ENCODE results near the gene THSD4. TPM values are rescaled to one million over a fixed set of nuclear protein-coding genes. Genes with fewer than 3 reads are reported as not detected.

THSD4 gene
- polyA plus RNA-seq, 1 donor from 2014 or later = 0.46 TPM

DNA sequence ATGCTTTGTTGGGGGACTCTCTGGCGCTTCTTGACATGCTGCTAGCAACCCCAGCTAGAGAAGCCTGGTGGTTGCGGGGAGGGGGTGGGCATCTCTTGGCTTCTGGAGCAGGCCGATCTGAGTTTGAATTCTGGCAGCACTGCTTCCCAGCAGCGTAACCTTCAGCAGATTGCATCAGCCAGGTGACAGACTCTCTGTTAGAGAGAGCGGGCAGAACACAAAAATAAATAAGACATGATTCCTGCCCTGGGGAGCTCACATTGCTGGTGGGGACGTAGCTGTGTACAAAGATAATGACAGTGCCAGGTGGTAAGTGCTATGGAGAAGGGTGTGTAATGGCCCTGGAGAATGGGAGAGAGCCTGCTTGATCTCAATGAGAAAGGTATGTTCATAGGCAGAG, 87.4 kb downstream of the THSD4 start:
- Histone ChIP-seq H3K27ac (ENCODE audit: low read length) (no peak overlapping the region), H2AFZ (ENCODE audit: low read depth, low read length) (no peak overlapping the region), H3K4me3 (ENCODE audit: low read length) (no peak overlapping the region), H3K9me3 (ENCODE audit: low read length) (no peaks in the 10 kb centered on the region), H4K20me1 (ENCODE audit: insufficient read depth) (no peaks in the 10 kb centered on the region), H3F3A (ENCODE audit: insufficient read depth, low read length, poor library complexity, severe bottlenecking) (no peaks in the 10 kb centered on the region), H3K9me2 (ENCODE audit: insufficient read depth, low read length) (no peaks in the 10 kb centered on the region), H3K79me2 (replicated peaks; ENCODE audit: insufficient read depth, low read length) (no peaks in the 10 kb centered on the region), H3K9ac (ENCODE audit: low read length) (no peak overlapping the region), H3K4me2 (ENCODE audit: low read length) (no peak overlapping the region), H3K27me3 (ENCODE audit: insufficient read depth, low read depth, low read length) (no peaks in the 10 kb centered on the region), H3K36me3 (ENCODE audit: insufficient read depth, low read length) (no peaks in the 10 kb centered on the region)
- no peak for TF ChIP-seq TAF1 (IDR thresholded peaks at IDR 0.05; ENCODE audit: low read depth)
- no peak for TF ChIP-seq EP300 (conservative IDR thresholded peaks at IDR 0.05; ENCODE audit: poor library complexity, severe bottlenecking)
- no peak for TF ChIP-seq POLR2AphosphoS5 (IDR thresholded peaks at IDR 0.05)
- TF ChIP-seq CTCF (IDR thresholded peaks at IDR 0.05; ENCODE audit: poor library complexity, severe bottlenecking) = no peak
- no peak for TF ChIP-seq RAD21 (conservative IDR thresholded peaks at IDR 0.05)
- no peak for TF ChIP-seq MXI1 (conservative IDR thresholded peaks at IDR 0.05; ENCODE audit: poor library complexity, severe bottlenecking)
- no peak for TF ChIP-seq REST (IDR thresholded peaks at IDR 0.05; ENCODE audit: borderline replicate concordance)
- no peak for TF ChIP-seq EZH2 (IDR thresholded peaks at IDR 0.05; ENCODE audit: borderline replicate concordance, insufficient read depth, low read length, poor library complexity, severe bottlenecking)
- no peak for TF ChIP-seq SMC3 (conservative IDR thresholded peaks at IDR 0.05; ENCODE audit: poor library complexity)

- H3K9me2 ChIP-seq (ENCODE audit: insufficient read depth, low read length) = no peaks in the 10 kb centered on the region
- no peak overlapping the region for H3K4me3 ChIP-seq (ENCODE audit: low read length)
- TF ChIP-seq EP300 (conservative IDR thresholded peaks at IDR 0.05; ENCODE audit: poor library complexity, severe bottlenecking) (no peak), POLR2AphosphoS5 (IDR thresholded peaks at IDR 0.05) (peak; percentile 23)
- H4K20me1 ChIP-seq (ENCODE audit: insufficient read depth) = no peaks in the 10 kb centered on the region
- no peaks in the 10 kb centered on the region for H3F3A ChIP-seq (ENCODE audit: insufficient read depth, low read length, poor library complexity, severe bottlenecking)
- H2AFZ ChIP-seq (ENCODE audit: low read depth, low read length) = no peak overlapping the region
- no peaks in the 10 kb centered on the region for H3K79me2 ChIP-seq (replicated peaks; ENCODE audit: insufficient read depth, low read length)
- H3K9me3 ChIP-seq (ENCODE audit: low read length) = no peaks in the 10 kb centered on the region
- H3K27ac ChIP-seq (ENCODE audit: low read length) = no peak overlapping the region
- H3K27me3 ChIP-seq (ENCODE audit: insufficient read depth, low read depth, low read length) = no peaks in the 10 kb centered on the region
- H3K9ac ChIP-seq (ENCODE audit: low read length) = no peak overlapping the region
- H3K4me2 ChIP-seq (ENCODE audit: low read length) = no peak overlapping the region
- no peaks in the 10 kb centered on the region for H3K36me3 ChIP-seq (ENCODE audit: insufficient read depth, low read length)
Measured at GRCh38 chr15:71203586-71204474, 88.6 kb downstream of the THSD4 start.

All from neural cell (in vitro differentiated cells).